ENCODE results near the gene IRX4.

IRX4 gene

GRCh38 chr5:1890296-1890695 is 7.6 kb upstream of the IRX4 start:
- no peak for DNase-seq

DNA sequence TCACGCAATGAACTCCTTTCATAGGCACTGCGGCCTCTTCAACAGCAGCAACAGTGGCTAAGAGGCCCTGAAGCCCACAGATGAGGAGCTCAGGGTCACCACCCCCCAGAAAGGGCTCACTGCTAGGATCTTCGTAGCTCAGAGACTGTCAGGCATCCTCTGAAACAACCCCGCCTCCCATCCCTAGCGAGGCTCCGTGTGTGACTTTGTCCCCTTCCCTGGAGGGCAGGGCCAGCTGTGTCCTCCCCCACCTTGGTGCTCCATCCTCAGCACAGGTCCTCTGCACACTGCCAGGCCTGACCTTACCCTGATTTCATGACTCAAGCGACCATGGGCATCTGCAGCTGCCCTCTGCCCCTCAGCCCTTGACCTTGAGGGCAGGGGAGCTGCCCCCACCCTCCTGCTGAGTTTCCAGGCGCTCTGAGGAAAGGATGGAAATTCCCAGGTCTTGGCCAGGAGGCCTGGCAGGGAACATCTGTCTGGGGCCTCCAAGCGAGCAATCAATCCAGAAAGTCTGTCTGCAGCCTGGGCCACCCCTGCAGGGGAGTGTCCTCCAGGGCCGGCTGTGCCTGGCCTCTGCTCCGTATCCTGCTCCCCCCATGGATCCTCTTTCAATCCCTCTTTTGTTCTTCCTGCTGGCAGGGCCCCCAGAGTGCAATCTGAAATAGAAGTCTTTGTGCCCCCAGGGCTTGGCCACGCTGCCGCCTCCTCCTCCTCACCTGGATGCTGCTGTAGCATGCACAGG is 6.8 kb upstream of the IRX4 start:
- no peak for DNase-seq

DNA sequence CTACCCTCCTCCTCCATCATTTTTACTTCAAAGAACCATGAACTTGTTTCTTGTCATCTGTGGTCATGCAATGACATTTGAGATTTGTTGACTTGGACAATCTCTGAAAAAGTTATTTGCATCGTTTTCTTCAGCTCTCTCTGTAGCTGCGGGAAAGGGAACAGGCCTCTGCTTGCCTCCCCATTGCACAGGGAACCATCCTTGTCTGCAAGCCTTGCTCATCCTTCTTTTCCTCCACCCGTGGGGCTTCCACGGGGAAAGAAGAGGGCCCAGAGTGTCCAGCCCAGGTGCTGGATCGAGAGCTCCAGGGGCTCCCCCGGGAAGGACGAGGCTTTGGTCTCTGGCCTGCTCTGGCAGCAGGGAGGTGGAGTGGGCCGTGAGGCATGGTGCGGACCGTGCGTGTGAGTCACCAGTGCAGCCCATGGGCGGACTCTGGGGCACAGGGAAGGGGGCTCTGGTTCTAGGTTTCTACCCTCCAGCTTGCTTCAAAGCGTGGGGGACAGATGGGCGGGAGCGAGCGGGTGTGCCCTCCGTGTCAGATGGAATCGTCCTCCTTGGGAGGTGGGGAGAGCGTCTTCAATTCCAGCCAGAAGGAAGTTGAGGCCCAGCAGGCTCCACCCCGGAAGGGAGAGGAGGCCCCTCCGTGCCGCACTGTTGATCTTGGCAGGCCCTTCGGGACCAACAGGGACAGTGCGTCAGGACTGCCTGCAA is 6.0 kb upstream of the IRX4 start:
- DNase-seq = no peak

DNA sequence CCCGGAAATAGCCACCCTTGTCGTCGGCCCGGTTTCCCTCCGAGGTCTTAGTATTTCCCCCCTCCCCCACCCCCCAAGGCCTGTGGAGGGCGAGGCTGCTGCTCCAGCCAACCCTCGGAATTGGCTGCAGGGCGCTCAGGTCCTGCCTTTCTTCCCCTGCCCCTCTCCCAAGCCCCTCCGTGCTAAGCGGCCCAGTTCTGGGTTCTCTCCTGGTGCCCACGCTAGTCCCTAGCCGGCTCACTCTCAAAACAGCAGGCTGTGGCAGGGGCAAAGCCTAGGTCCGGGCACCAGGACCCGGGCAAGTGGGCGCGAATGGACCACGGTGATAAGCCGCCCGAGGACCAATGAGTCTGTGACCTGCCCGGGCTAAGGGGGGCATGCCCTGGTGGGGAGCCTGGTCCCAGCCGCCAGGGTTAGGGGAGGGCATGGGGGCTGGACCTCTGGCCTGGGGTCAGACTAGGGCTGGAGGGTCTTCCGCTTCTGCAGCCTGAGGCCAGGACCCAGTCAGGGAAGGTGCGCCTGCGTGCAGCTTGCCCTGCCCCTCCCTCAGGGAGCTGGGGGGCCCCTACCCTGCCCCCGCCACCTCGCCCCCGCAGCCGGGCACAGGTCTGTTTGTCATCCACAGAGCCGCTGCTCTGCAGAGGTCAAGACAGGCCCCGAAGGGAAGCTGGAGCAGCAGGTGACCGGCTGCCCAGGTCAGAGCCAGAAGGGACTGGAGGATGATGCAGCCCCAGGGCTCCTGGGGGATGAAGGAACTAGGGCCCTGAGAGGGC is 5.0 kb upstream of the IRX4 start:
- no peak for DNase-seq

GRCh38 chr5:1886846-1887587 is 4.3 kb upstream of the IRX4 start:
- DNase-seq = no peak

DNA sequence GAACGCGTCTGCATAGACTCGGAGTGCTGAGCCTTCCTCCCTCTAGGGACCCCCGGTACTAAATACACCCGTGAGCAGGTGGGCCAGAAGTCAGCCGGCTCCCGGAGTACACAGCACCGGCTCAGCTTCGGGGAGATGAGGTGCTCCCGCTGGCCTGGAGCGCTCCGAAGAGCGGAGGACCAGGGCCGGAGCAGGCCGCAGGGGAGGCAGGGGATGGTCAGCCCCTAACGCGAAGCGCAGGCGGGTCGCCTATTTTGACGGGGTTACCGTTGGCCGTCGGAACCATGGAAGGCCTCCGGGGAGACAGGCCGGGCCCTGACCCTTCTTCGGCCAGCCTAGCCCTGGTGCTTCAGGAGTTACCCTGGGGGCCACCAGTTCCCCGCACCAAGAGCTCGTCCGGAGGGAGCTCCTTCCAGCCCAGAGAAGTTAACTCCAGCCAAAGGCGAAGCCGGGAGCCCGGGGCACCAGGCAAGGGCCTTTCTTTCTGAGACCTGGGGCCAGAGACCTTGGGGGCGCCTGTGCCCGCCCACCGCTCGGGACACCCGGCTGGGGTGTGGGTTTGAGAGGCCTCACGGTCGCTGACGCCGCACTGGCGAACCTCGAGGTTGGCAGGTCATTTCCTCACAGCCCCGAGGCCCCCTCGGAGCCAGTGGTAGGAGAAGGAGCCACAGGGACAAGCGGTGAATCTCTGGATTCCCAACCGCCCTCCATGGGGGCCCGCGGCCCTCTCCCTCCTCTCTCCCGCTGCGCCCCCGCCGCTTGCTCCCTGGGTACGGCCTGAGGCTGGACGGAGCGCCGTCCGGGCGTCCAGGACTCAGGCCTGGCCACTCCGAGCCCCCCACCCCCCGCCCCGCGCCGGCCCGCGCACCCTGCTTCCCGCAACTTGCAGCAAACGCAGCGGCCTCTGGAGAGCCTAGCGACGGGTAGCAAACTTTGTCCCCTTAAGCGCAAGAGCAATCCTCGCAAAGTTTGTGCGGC is 3.4 kb upstream of the IRX4 start:
- no peak for DNase-seq

DNA sequence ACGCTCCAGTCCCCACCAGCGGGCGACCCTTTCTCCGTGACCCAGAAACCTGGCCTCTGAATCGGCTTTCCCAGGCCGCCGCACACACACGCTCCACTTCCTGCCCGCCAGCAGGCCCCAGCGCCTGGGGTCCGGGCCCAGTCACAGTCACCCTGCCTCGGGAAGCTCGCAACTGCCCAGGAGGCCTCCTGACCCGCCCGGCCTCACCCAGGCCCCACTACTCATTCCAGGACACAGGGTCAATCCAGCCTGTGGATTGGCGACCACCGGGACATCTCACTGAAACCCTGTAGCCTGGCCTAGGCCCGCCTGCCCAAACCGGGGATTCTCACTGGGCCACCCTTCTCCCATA is 2.7 kb upstream of the IRX4 start:
- DNase-seq = no peak

GRCh38 chr5:1884678-1885403 is 2.1 kb upstream of the IRX4 start:
- DNase-seq = no peak

- DNase-seq = no peak
These were observed 1.4 kb upstream of the IRX4 start for GRCh38 chr5:1883925-1884677.

DNA sequence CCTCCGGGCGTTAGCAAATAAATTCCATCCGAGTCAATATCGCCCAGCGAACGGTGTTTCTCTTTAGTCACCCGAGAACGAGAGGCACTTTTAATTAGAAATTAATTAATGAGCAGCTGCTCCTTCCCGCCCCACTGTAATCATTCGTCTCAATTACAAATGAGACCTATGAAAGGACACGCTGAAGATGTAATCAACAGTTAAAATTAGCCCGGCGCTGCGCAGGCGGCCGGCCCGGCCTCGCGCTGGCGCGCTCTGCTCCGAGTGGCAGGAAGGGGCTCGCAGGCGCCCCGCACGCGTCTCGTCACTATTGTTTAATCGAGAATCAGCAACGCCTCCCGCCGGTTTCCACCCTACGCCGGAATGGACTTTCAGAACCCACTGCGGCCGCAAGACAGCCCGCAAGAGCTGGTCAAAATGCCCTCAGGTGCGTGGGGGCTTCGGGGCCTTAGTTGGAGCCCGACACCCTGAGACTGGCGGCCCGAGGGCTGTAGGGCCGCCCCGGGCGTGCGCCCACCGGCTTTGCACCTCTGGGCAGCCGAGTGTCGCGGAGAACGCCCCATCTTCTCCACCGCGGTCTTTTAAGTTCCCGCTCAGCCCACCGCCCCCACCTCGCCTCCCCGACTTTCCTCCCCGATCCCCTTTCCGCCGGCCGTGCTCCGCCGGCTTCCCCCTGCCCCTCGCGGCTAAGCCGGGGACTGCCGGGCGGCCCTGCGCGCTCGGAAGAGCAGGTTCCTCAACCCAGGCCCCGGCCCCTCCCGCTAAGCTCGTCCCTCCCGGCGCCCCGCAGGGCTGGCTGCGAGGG is 597 bp upstream of the IRX4 start:
- DNase-seq = peak; percentile 59

- DNase-seq = no peak
These were observed 891 bp downstream of the IRX4 start for GRCh38 chr5:1881731-1882336.

GRCh38 chr5:1881098-1881572 is 1.6 kb downstream of the IRX4 start:
- DNase-seq = no peak

- DNase-seq = no peak
These were observed 2.2 kb downstream of the IRX4 start for GRCh38 chr5:1880377-1881025.

DNA sequence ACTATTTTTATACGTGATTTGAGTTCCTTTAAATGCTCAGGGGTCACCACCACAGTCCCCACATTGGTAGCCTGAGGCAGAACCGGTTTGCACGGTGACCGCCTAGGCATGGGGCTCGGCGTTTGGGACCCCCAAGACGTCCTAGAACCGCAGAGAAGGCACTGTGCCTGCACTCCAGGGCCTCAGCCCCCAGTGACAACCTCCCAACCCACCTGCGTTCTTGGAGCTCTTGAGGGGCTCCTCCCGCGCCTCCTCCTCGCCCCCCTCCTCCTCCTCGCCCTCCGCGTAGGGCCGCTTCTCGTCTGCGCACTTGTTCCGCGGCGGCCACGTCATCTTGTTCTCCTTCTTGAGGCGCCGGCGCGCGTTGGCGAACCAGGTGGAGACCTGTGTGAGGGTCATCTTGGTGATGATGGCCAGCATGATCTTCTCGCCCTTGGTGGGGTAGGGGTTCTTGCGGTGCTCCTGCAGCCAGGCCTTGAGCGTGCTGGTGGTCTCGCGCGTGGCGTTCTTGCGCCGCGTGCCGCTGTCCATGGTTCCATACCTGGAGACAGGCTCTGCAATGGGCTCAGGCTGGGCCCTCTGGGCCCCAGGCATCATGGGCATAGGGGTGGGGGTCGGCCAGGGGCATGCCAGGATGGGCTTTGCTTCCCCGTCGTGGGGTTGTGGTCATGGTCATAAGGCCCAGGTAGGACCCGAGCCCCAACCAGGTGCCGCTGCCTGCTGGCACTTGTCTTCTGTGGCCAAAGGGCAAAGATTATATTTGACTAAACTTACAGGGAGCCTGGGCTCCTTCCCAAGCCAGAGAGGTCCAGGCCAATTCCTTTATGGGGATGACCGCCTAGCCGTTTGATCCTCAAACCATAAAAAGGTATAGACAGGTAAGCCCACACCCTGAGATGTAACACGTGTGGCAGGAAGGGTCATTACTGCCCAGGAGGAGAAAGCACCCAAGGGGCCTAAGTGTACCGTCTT is 3.1 kb downstream of the IRX4 start:
- DNase-seq = no peak

DNA sequence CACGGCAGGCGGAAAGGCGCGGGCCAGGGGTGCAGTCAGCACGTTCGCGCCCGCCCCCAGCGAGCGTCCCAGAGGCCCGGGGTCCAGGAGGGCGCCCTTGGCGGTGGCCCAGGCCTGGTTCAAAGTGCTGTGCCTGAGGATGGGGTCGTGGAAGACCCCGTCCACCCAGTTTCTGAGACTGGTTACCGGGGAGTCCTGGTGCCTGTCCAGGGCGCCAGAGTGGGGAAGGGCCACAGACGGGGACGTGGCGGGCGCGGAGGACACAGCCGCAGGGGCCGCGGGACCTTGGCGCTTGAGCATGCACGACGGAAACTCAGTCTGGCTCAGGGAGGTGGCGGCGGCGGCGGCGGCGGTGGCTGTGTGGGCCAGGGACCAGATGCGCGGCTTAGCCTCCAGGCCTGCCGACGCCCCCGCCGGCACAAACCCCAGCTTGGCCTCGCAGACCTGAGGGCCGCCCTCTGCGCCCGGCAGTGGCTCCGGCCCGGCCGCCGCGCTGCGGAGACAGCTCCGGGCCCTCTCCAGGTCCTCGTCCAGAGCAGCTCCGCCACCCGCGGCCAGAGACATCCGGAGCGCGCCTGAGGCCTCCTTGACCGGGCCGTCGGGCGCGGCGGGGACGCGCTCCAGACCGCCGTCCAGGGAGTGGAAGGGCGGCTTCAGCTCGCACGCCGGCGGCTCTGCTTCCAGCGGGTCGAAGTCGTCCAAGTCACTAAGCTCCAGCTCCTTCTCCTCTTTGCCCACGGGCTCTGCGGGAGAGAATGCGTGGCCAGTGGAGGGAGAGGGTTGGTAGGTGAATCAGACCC is 4.5 kb downstream of the IRX4 start:
- DNase-seq = peak; percentile 53

Measured in activated CD8-positive, alpha-beta memory T cell treated with anti-CD3 and anti-CD28 coated beads, Interleukin-2, amount 50 U/mL, for 48 hours (primary cell).